Lower leg skin (tissue), 4 donors: ENCODE data around the gene GPR157. TPM values are rescaled to one million over a fixed set of nuclear protein-coding genes. Genes with fewer than 3 reads are reported as not detected.

Experiments
- DNase-seq, 2 donors: peaks; one replicate each; pipeline ENCODE4 v3.0.0-alpha.2; 2019; ENCODE audit warnings: low spot score in 2 of 2
- H3K4me3 ChIP-seq: fragments of 200-600 bp; sonication (generic); 2 replicates; pipeline ENCODE4 v1.5.1; 2017; ENCODE audit warnings: mild to moderate bottlenecking, low read depth; ENCODE audit not compliant: poor library complexity, severe bottlenecking
- CTCF ChIP-seq, 3 donors: fragments of 450-650 bp; IDR thresholded peaks; one replicate each; pipeline ENCODE4 v1.5.1; 2016; ENCODE audit warnings: antibody characterized with exemption in 3 of 3, mild to moderate bottlenecking in 3 of 3, moderate library complexity in 2 of 3
- POLR2A ChIP-seq, 2 donors: fragments of 450-650 bp; IDR thresholded peaks; one replicate each; pipeline ENCODE4 v1.6.1; 2016 to 2017; ENCODE audit warnings: antibody characterized with exemption in 2 of 2, mild to moderate bottlenecking in 1 of 2, moderate library complexity in 1 of 2
- WGBS, 2 donors: methylation state at CpG; one replicate each; pipeline ENCODE4 v1.1.5; 2018; 5-methylcytosine and 5-hydroxymethylcytosine counted together
- intact Hi-C: fragments of 100-400 bp; cut with DNase I; formaldehyde crosslinking; loops from one replicate; pipeline ENCODE4 v1.15.0; 2023; ENCODE audit warnings: low total_unique reads
- total RNA-seq, 4 donors: library from RNA; depleted of rRNA; stranded (reverse); fragments of >200 nt; gene quantifications; one replicate each; pipeline ENCODE4 v1.1.0, GENCODE V29; 2016

GPR157 gene
- total RNA-seq, 4 donors from 2014 or later: 49.5 to 95.7 (median 60.8) TPM

GRCh38 chr1:9079988-9080704 is 48.8 kb downstream of the GPR157 start:
- intact Hi-C loops: no loop called here
- no peak for TF ChIP-seq POLR2A (IDR thresholded peaks at IDR 0.05)
- no peak for TF ChIP-seq CTCF (IDR thresholded peaks at IDR 0.05)
- no peak for DNase-seq
- H3K4me3 ChIP-seq: no peak overlapping the region
- WGBS, 2 donors: 66 to 67% methylated on average over 12 of the region's 12 CpGs

GRCh38 chr1:9078752-9079500 is 50.0 kb downstream of the GPR157 start:
- intact Hi-C loops: no loop called here
- no peak for TF ChIP-seq CTCF (IDR thresholded peaks at IDR 0.05)
- TF ChIP-seq POLR2A (IDR thresholded peaks at IDR 0.05): no peak
- no peak for DNase-seq
- no peak overlapping the region for H3K4me3 ChIP-seq
- 46 to 55% methylated on average over 19 of the region's 19 CpGs for WGBS, 2 donors

- intact Hi-C loops: no loop called here
- DNase-seq: no peak
- WGBS, 2 donors: 72 to 74% methylated on average over 9 of the region's 9 CpGs
- TF ChIP-seq CTCF (IDR thresholded peaks at IDR 0.05) (no peak), POLR2A (IDR thresholded peaks at IDR 0.05) (no peak)
- no peak overlapping the region for H3K4me3 ChIP-seq
Measured at GRCh38 chr1:9078015-9078751, 50.7 kb downstream of the GPR157 start.

- 24 to 33% methylated on average over 5 of the region's 5 CpGs for WGBS, 2 donors
- intact Hi-C loops: no loop called here
- H3K4me3 ChIP-seq: no peak overlapping the region
- DNase-seq: no peak
- no peak for TF ChIP-seq CTCF (IDR thresholded peaks at IDR 0.05)
Measured at GRCh38 chr1:9075022-9075421, 53.9 kb downstream of the GPR157 start.

- intact Hi-C loops: no loop called here
- WGBS, 2 donors: 81 to 83% methylated on average over 3 of the region's 3 CpGs
- DNase-seq: no peak
- no peak for TF ChIP-seq CTCF (IDR thresholded peaks at IDR 0.05)
- no peak for TF ChIP-seq POLR2A (IDR thresholded peaks at IDR 0.05)
- H3K4me3 ChIP-seq: no peak overlapping the region
Measured at GRCh38 chr1:9073143-9073542, 55.8 kb downstream of the GPR157 start.
